Large intestine (tissue), 12 donors: ENCODE data around the gene OR1J1. TPM values are rescaled to one million over a fixed set of nuclear protein-coding genes. Genes with fewer than 3 reads are reported as not detected.

Source experiments
- DNase-seq, 2 donors: peaks; one replicate each; pipeline versions ENCODE4 v3.0.0 to v3.0.0-alpha.2; 2013
- H3K27ac ChIP-seq: one replicate; pipeline ENCODE4 v1.5.1; 2013; ENCODE audit warnings: low read length
- H3K27me3 ChIP-seq: 2 replicates; pipeline ENCODE4 v1.6.1; 2013; ENCODE audit warnings: low read length; ENCODE audit not compliant: control insufficient read depth, insufficient read depth
- H3K36me3 ChIP-seq: 2 replicates; pipeline ENCODE4 v1.6.1; 2013; ENCODE audit warnings: low read length; ENCODE audit not compliant: control insufficient read depth, insufficient read depth
- H3K4me1 ChIP-seq: one replicate; pipeline ENCODE4 v1.6.1; 2013; ENCODE audit warnings: low read length; ENCODE audit not compliant: control insufficient read depth, insufficient read depth
- H3K4me3 ChIP-seq: one replicate; pipeline ENCODE4 v1.5.1; 2013; ENCODE audit warnings: low read length
- H3K9me3 ChIP-seq: one replicate; pipeline ENCODE4 v1.6.1; 2013; ENCODE audit warnings: mild to moderate bottlenecking, low read depth, low read length, moderate library complexity; ENCODE audit not compliant: control insufficient read depth
- WGBS: methylation state at CpG from one replicate; pipeline ENCODE4 v1.1.5; 2013; ENCODE audit warnings: low lambda C conversion rate; ENCODE audit not compliant: insufficient coverage; 5-methylcytosine and 5-hydroxymethylcytosine counted together
- long read RNA-seq, 11 donors: transcript quantifications; one replicate each; lab custom pipeline, GENCODE V29; 2026
- polyA plus RNA-seq: library from polyadenylated mRNA; unstranded; fragments of 120-200 nt; gene quantifications from one replicate; pipeline ENCODE4 v1.2.1, GENCODE V29; 2013

The OR1J1 gene, protein sequence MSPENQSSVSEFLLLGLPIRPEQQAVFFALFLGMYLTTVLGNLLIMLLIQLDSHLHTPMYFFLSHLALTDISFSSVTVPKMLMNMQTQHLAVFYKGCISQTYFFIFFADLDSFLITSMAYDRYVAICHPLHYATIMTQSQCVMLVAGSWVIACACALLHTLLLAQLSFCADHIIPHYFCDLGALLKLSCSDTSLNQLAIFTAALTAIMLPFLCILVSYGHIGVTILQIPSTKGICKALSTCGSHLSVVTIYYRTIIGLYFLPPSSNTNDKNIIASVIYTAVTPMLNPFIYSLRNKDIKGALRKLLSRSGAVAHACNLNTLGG
- polyA plus RNA-seq, result not detected
- long read RNA-seq, donor 1, result 0 reads
- long read RNA-seq, donor 2, result 0 reads
- long read RNA-seq, donor 3, result 0 reads
- long read RNA-seq, donor 4, result 0 reads
- long read RNA-seq, donor 5, result 0 reads
- long read RNA-seq, donor 6, result 0 reads
- long read RNA-seq, donor 7, result 0 reads
- long read RNA-seq, donor 8, result 0 reads
- long read RNA-seq, donor 9, result 0 reads
- long read RNA-seq, donor 10, result 0 reads
- long read RNA-seq, donor 11, result 0 reads

DNA sequence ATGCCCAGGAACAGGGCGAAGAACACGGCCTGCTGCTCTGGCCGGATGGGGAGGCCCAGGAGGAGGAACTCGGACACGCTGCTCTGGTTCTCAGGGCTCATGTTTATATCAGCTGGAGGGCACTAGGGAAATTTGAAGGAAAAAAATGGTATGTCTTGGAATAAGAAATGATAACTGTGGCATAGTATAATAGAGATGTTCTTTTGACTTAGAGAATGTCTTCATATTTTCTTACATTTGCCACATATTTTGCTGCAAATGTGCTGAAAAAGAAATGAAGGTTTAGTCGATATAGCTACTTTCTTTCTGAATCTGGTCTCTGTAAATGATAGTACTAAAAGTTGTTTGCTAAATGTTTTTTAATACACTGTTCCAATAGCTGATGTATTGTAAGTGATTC lies at the start of gene OR1J1:
OR1J1 (minus strand) TSS at position 101 of the 400 bp plus-strand sequence; CDS start at position 101, 0 bp downstream.
- no peak for DNase-seq
- 75% methylated on average over 5 of the region's 6 CpGs for WGBS
- no peak within 1 kb of the TSS for H3K27ac ChIP-seq
- peaks cover 3% of the 10 kb centered on the region for H3K27me3 ChIP-seq
- H3K9me3 ChIP-seq, result no peaks in the 10 kb centered on the region
- H3K4me3 ChIP-seq, result no peak within 1 kb of the TSS
- no peaks in the 10 kb centered on the region for H3K36me3 ChIP-seq
- H3K4me1 ChIP-seq, result no peaks in the 10 kb centered on the region

DNA sequence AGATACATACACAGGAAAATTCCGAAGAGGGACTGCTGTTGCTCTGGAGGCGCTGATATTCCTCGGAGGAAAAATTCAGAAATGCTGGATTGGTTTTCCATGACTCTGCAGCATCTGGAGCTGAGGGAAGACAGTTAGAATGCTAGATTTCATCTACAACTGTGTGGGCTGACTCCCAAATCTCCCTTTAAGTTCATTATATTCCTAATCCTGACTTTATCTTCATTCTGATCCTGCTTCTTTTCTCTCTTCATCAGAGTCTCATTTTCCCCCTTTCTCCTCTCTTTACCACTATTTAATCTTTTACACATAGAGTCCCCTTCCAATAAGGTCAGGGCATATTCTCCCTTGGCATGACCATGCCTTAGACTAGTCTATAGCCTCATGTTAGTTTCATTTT lies 49.5 kb upstream of the OR1J1 start, which contains the start of gene OR1N1:
OR1N1 (minus strand) TSS at position 101 of the 400 bp plus-strand sequence; CDS start at position 101, 0 bp downstream.
- Histone ChIP-seq H3K36me3 (no peaks in the 10 kb centered on the region), H3K27me3 (peaks cover 6% of the 10 kb centered on the region), H3K27ac (no peak within 1 kb of the TSS), H3K9me3 (no peaks in the 10 kb centered on the region), H3K4me3 (no peak within 1 kb of the TSS), H3K4me1 (no peaks in the 10 kb centered on the region)
- WGBS, result no CpG with 5 or more reads among the region's 3 CpGs
- DNase-seq, result no peak

DNA sequence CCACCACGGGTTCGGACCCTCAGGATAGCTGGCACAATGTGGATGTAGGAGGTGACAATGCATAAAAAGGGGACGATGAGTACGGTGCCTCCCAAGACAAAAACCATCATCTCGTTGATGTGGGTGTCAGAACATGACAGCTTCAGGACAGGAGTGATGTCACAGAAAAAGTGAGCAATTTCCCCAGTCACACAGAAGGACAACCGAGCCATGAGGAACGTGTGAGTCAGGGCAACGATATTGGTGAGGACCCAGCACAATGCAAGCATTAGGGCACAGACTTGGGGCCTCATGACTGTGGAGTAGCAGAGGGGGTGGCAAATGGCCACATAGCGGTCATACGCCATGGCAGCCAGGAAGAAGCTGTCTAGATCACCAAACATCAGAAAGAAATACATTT lies 48.9 kb upstream of the OR1J1 start:
- Histone ChIP-seq H3K4me3 (no peak overlapping the region), H3K9me3 (no peaks in the 10 kb centered on the region), H3K27ac (no peak overlapping the region), H3K27me3 (peaks cover 6% of the 10 kb centered on the region), H3K36me3 (no peaks in the 10 kb centered on the region), H3K4me1 (no peaks in the 10 kb centered on the region)
- DNase-seq, result no peak
- WGBS, result 40% methylated on average over 1 of the region's 10 CpGs

DNA sequence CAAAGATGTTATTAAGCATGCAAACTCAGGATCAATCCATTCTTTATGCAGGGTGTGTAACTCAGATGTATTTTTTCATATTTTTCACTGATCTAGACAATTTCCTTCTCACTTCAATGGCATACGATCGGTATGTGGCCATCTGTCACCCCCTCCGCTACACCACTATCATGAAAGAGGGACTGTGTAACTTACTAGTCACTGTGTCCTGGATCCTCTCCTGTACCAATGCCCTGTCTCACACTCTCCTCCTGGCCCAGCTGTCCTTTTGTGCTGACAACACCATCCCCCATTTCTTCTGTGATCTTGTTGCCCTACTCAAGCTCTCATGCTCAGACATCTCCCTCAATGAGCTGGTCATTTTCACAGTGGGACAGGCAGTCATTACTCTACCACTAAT lies 41.6 kb upstream of the OR1J1 start:
- no peaks in the 10 kb centered on the region for H3K4me1 ChIP-seq
- no CpG with 5 or more reads among the region's 3 CpGs for WGBS
- no peak overlapping the region for H3K27ac ChIP-seq
- no peak overlapping the region for H3K4me3 ChIP-seq
- no peak for DNase-seq
- no peaks in the 10 kb centered on the region for H3K9me3 ChIP-seq
- H3K36me3 ChIP-seq, result no peaks in the 10 kb centered on the region
- no peaks in the 10 kb centered on the region for H3K27me3 ChIP-seq

DNA sequence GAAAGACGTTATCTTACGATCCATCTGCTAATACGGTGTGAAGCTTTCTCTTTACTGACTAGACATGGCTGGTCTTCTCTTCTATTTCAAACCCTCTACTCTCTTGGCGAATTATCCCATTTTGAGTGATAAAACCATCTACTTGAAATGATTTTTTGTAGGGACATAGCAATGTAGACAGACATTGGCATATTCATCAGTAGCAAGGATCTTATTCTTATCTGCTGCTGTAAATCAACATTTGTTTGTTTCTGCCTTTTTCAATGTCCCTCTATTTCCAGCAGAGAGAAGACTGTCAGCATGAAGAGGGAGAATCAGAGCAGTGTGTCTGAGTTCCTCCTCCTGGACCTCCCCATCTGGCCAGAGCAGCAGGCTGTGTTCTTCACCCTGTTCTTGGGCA lies 41.1 kb upstream of the OR1J1 start, which contains the start of gene OR1J4:
OR1J4 (plus strand) TSS at position 301 of the 400 bp plus-strand sequence; CDS start at position 301, 0 bp downstream.
- no peak within 1 kb of the TSS for H3K27ac ChIP-seq
- H3K27me3 ChIP-seq, result no peaks in the 10 kb centered on the region
- DNase-seq, result no peak
- H3K9me3 ChIP-seq, result no peaks in the 10 kb centered on the region
- 86% methylated on average over 3 of the region's 4 CpGs for WGBS
- no peaks in the 10 kb centered on the region for H3K36me3 ChIP-seq
- no peaks in the 10 kb centered on the region for H3K4me1 ChIP-seq
- no peak within 1 kb of the TSS for H3K4me3 ChIP-seq

DNA sequence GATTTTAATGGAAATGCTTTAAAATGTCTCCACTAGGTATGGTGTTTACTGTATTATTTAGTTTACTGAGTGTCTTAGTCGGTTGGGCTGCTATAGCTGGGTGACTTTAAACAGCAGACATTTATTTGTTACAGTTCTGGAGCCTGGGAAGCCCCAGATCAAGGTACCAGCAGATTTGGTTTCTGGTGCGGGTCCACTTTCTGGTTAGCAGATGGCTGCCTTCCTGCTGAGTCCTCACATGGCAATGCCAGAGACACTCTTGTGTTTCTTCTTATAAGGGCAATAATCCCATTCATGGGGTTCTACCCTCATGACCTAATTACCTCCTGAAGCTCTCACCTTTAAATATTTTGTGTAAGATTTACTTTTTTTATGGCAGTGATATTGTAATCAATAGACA lies 40.5 kb upstream of the OR1J1 start:
- no peaks in the 10 kb centered on the region for H3K27me3 ChIP-seq
- no peaks in the 10 kb centered on the region for H3K36me3 ChIP-seq
- DNase-seq, result no peak
- no peaks in the 10 kb centered on the region for H3K9me3 ChIP-seq
- H3K27ac ChIP-seq, result no peak overlapping the region
- WGBS, result no CpG with 5 or more reads among the region's 2 CpGs
- no peaks in the 10 kb centered on the region for H3K4me1 ChIP-seq
- no peak overlapping the region for H3K4me3 ChIP-seq

DNA sequence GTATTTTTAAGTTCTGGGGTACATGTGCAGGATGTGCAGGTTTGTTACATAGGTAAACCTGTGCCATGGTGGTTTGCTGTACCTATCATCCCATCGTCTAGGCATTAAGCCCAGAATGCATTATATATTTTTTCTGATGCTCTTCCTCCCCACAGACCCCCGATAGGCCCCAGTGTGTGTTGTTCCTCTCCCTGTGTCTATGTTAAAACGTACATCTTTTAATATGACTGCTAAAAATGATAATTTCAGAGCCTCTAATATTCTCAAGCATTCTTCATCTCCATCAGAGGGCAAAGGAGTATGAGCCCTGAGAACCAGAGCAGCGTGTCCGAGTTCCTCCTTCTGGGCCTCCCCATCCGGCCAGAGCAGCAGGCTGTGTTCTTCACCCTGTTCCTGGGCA lies 32.8 kb upstream of the OR1J1 start, which contains the start of gene OR1J2:
OR1J2 (plus strand) TSS at position 301 of the 400 bp plus-strand sequence; CDS start at position 301, 0 bp downstream.
- Histone ChIP-seq H3K9me3 (no peaks in the 10 kb centered on the region), H3K4me3 (no peak within 1 kb of the TSS), H3K27me3 (peaks cover 2% of the 10 kb centered on the region), H3K36me3 (no peaks in the 10 kb centered on the region), H3K4me1 (no peaks in the 10 kb centered on the region), H3K27ac (no peak within 1 kb of the TSS)
- WGBS, result 80% methylated on average over 1 of the region's 6 CpGs
- no peak for DNase-seq

DNA sequence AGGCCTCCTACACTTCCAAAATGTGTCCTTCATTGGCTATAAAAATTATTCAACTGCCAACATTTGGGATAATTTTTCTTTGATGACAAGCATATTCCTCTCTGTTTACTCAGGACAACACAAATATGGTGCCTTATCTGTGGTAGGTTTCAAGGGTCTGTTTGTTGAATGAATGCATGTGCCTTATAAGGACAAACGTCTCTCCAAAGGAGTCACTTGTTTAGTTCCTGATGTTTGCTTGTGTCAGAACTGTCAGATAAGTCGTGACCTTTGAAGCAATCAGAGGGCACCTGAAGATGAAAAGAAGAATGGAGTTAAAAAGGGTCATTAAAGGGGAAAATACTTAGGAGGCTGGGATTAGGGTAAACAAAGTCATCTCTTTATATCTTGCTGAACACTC lies 29.2 kb upstream of the OR1J1 start:
- Histone ChIP-seq H3K9me3 (no peaks in the 10 kb centered on the region), H3K36me3 (no peaks in the 10 kb centered on the region), H3K4me1 (no peaks in the 10 kb centered on the region), H3K4me3 (no peak overlapping the region), H3K27ac (no peak overlapping the region), H3K27me3 (peaks cover 2% of the 10 kb centered on the region)
- DNase-seq, result no peak
- WGBS, result no CpG with 5 or more reads among the region's 2 CpGs

DNA sequence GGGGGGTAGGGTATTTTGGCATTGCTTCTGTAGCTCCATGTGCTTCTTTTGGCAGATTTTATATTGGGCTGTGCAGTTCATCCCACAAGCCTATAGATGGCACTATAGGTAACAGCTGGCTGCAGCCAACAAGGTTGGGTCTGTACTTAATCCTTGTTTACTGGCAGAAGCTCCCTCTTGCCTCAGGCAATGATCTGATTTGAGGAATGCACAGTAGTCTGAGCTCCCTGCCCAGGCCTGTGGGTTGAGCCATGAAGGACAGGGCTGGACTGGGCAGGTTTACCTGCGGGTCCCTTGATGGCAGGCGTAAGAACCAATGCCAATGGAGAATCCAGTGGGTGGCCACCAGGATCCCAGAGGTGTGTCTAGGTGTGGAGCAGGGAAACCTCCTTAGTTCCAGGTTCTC lies 21.2 kb upstream of the OR1J1 start:
- Histone ChIP-seq H3K4me1 (no peaks in the 10 kb centered on the region), H3K9me3 (no peaks in the 10 kb centered on the region), H3K4me3 (no peak overlapping the region), H3K36me3 (no peaks in the 10 kb centered on the region), H3K27ac (no peak overlapping the region), H3K27me3 (peaks cover 4% of the 10 kb centered on the region)
- WGBS, result no CpG with 5 or more reads among the region's 2 CpGs
- DNase-seq, result peak in 1 of 2 donors; percentile 12

DNA sequence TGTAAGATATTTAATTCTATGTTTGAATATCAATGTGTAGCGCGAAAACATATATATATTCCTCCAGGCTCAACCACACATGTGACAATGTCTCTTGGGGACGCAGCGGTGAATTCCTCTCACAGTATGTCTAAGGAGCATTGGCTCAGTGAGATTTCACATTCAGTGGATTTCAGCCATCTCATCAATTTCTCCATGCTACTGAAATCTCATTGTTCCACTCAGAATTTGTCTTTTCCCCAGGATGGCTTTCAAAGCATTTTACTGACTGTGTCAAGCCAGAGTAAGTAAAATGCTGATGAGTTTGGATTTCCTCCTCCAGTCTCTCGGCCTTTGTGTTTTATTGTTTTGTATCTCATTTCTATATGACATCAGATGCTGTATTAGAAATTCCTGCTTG lies 1.3 kb upstream of the OR1J1 start:
- Histone ChIP-seq H3K9me3 (no peaks in the 10 kb centered on the region), H3K4me3 (no peak overlapping the region), H3K27ac (no peak overlapping the region), H3K27me3 (peaks cover 3% of the 10 kb centered on the region), H3K36me3 (no peaks in the 10 kb centered on the region), H3K4me1 (no peaks in the 10 kb centered on the region)
- no peak for DNase-seq
- WGBS, result 100% methylated on average over 1 of the region's 5 CpGs
